GM12864 (cell line): ENCODE results near the gene CCNK.
A peak's percentile ranks its signal among the peaks of the same experiment; 100 is the strongest.

Experiments
- DNase-seq: peaks from one replicate; pipeline ENCODE4 v3.0.0-alpha.2; 2011; ENCODE audit warnings: low read depth
- H3K4me3 ChIP-seq: 2 replicates; pipeline ENCODE4 v1.5.1; 2011; ENCODE audit warnings: mild to moderate bottlenecking, low read depth, low read length, control low read depth
- CTCF ChIP-seq: IDR thresholded peaks from 2 replicates; pipeline ENCODE4 v1.5.1; 2011; ENCODE audit warnings: low read depth, mild to moderate bottlenecking, moderate library complexity, low read length, control low read depth, inconsistent platforms; ENCODE audit errors: missing control alignments

Gene CCNK

GRCh38 chr14:99518441-99519346 is 37.5 kb downstream of the CCNK start:
- TF ChIP-seq CTCF = peak; percentile 98
- H3K4me3 ChIP-seq = no peak overlapping the region
- DNase-seq = no peak

DNA sequence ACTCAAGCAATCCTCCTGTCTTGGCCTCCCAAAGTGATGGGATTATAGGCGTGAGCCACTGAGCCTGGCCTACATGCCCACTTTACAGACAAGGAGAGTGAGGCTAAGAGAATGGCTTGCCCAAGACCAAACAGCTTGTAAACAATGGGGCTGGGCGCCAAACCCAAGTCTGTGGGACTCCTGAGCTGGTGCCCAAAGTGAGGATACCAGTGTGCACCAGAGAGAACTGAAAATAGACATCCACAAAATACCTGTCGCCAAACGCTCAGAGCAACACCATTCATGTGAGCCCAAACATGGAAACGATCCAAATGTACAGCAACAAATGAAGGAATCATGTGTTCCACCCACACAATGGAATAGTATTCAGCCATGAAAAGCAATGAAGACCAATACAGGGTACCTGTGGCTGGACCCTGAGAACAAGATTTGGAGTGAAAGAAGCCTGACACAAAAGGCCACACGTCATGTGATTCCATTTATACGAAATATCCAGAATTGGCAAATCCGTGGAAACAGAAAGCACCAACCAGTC is 38.2 kb downstream of the CCNK start:
- DNase-seq = no peak
- no peak overlapping the region for H3K4me3 ChIP-seq
- TF ChIP-seq CTCF = no peak

DNA sequence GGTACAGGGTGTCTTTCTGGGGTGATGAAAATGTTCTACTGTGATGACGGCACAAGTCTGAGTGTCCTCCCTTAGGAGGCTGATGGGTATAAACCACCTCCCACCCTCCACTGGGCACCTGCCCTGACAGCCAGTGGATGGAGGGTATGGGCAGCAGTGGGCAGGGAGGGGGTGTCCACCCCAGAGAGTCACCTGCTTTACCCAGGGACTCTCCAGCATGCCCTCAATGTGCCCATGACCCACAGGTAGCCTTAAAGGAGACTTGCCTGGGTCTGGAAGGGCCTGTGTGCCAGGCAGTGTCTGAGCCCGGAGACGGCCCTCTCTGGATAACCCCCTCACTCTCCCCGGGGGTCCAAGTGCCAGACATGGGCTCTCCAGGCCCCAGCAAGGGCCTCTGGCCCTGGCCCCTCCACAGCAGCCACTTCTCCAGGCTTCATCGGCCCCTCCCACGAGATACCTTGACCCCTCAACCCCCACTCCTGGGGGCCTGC is 38.8 kb downstream of the CCNK start:
- no peak for DNase-seq
- H3K4me3 ChIP-seq = no peak overlapping the region
- no peak for TF ChIP-seq CTCF

GRCh38 chr14:99520571-99521081 is 39.4 kb downstream of the CCNK start:
- DNase-seq = no peak
- TF ChIP-seq CTCF = no peak
- no peak overlapping the region for H3K4me3 ChIP-seq

DNA sequence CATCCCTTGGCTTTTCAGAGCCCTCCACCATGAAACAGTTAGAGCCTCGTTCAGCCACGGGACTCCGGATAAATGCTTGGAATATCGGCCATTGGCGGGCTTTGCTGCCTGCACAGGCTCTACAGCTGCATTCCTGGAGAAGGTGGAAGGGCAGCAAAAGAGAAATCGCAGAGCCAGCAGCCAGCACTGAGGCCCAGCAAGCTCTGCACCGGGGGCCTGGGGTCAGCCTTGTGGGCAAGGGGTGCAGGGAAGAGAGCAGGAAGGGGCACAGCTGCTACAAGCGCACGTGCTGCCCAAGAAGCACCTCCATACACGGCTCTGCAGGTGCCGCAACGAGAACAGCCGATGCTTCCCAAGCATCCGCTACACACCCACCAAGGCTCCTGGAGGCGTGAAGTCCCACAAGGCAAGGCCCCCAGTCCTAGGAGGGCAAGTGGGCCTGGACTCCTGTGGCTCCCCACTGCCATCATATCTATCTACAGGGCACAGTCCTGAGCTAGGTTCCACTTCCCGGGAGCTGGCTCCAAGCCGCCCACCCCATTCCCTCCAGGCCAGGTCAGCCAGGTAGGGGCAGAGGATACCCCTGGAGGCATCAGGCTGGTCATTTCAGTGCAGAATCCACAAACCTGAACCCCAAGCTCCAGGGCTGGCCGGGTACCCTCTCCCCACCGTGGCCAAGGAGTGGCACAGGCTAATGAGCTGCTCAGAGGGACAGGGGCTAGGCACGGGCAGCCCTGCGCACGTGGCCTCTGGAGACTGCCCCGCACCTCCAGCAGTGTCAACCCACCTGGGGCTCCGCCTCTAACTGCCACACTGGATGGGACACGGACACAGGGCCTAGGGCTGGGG is 40.2 kb downstream of the CCNK start:
- no peak overlapping the region for H3K4me3 ChIP-seq
- no peak for DNase-seq
- no peak for TF ChIP-seq CTCF

GRCh38 chr14:99522025-99522401 is 40.8 kb downstream of the CCNK start:
- DNase-seq = no peak
- TF ChIP-seq CTCF = no peak
- no peak overlapping the region for H3K4me3 ChIP-seq
